Right atrium auricular region (tissue), 2 donors: ENCODE data around the gene FOXL3. TPM values are rescaled to one million over a fixed set of nuclear protein-coding genes. Genes with fewer than 3 reads are reported as not detected.

Source experiments
- DNase-seq: peaks from one replicate; pipeline ENCODE4 v3.0.0-alpha.2; 2019; ENCODE audit warnings: low spot score
- H3K27ac ChIP-seq, 2 donors: fragments of 200-600 bp; sonication (generic); 1 replicate in 1 of 2; 2 replicates in 1 of 2; pipeline ENCODE4 v1.5.1; 2016 to 2019
- H3K27me3 ChIP-seq, 2 donors: fragments of 200-600 bp; sonication (generic); one replicate each; pipeline versions ENCODE4 v1.5.1 to v1.6.0; 2017 to 2019
- H3K36me3 ChIP-seq: fragments of 200-600 bp; sonication (generic); one replicate; pipeline ENCODE4 v1.5.1; 2016
- H3K4me1 ChIP-seq, 2 donors: fragments of 200-600 bp; sonication (generic); one replicate each; pipeline versions ENCODE4 v1.5.1 to v1.6.0; 2017 to 2019
- H3K4me3 ChIP-seq, 2 donors: fragments of 200-600 bp; sonication (generic); 1 replicate in 1 of 2; 2 replicates in 1 of 2; pipeline ENCODE4 v1.5.1; 2017 to 2019; ENCODE audit warnings: mild to moderate bottlenecking in 1 of 2, moderate library complexity in 1 of 2
- H3K9me3 ChIP-seq, 2 donors: fragments of 200-600 bp; sonication (generic); one replicate each; pipeline ENCODE4 v1.5.1; 2019
- total RNA-seq, 2 donors: library from RNA; depleted of rRNA; stranded (reverse); fragments of >200 nt; gene quantifications; one replicate each; pipeline ENCODE4 v1.1.0, GENCODE V29; 2016
- TF ChIP-seq, protein P1 (sequence below), 2 donors: fragments of 200-600 bp; sonication (generic); IDR thresholded peaks; one replicate each; pipeline ENCODE4 v1.5.1; 2019; ENCODE audit warnings: antibody characterized with exemption in 2 of 2

The FOXL3 gene
- total RNA-seq, 2 donors from 2014 or later, result not detected

DNA sequence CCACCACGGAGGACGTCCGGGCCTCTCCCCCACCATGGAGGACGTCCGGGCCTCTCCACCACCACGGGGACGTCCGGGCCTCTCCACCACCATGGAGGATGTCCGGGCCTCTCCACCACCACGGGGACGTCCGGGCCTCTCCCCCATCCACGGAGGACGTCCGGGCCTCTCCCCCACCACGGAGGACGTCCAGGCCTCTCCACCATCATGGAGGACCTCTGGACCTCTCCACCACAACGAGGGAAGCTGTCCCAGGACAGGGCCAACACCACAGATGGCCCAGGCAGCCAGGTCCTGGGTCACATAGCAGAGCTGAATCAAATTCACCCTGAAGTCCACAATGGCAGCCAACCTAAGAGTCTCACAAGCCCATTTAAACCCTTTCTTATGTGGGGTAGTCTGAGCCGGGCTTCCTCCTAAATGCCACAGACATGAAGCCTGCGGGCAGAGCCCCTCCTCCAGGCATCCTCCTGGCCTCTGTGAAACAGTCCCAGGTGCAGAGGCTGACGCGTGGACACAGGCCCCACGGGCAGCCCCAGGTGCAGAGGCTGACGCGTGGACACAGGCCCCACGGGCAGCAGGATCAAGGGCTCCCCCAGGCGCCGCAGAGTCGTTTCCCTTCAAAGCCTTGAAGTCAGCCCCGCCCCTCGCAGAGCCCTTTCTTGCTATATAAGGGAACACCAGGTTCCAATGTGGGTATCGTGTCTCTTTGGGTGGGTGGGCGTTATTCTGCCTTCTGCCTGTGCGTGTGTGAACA, 47.0 kb downstream of the FOXL3 start:
- DNase-seq, result no peak
- H3K4me1 ChIP-seq, result peaks cover 0 to 33% of the 10 kb centered on the region in 2 donors
- TF ChIP-seq, protein P1, sequence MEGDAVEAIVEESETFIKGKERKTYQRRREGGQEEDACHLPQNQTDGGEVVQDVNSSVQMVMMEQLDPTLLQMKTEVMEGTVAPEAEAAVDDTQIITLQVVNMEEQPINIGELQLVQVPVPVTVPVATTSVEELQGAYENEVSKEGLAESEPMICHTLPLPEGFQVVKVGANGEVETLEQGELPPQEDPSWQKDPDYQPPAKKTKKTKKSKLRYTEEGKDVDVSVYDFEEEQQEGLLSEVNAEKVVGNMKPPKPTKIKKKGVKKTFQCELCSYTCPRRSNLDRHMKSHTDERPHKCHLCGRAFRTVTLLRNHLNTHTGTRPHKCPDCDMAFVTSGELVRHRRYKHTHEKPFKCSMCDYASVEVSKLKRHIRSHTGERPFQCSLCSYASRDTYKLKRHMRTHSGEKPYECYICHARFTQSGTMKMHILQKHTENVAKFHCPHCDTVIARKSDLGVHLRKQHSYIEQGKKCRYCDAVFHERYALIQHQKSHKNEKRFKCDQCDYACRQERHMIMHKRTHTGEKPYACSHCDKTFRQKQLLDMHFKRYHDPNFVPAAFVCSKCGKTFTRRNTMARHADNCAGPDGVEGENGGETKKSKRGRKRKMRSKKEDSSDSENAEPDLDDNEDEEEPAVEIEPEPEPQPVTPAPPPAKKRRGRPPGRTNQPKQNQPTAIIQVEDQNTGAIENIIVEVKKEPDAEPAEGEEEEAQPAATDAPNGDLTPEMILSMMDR (IDR thresholded peaks at IDR 0.05), result no peak
- no peaks in the 10 kb centered on the region for H3K27me3 ChIP-seq
- H3K36me3 ChIP-seq, result no peaks in the 10 kb centered on the region
- no peaks in the 10 kb centered on the region for H3K9me3 ChIP-seq
- H3K27ac ChIP-seq, result no peak overlapping the region
- no peak overlapping the region for H3K4me3 ChIP-seq

DNA sequence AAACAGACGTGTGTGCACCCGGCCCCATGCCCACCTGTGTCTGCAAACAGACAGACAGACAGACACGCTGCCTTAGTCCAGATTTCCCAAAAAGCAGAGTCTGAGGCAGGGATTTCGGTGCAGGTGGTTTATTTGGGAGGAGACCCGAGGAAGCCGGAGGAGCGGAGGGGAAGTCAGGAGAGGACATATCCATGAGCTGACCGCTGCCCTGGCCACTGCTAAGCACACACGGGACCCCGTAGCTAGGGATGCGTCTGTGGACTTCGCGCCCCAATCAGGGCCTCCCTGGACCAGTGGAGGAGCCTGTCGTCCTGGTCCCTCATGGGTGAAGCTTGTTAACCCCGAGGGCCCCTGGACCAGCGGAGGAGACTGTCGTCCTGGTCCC, 47.6 kb downstream of the FOXL3 start:
- no peak for DNase-seq

DNA sequence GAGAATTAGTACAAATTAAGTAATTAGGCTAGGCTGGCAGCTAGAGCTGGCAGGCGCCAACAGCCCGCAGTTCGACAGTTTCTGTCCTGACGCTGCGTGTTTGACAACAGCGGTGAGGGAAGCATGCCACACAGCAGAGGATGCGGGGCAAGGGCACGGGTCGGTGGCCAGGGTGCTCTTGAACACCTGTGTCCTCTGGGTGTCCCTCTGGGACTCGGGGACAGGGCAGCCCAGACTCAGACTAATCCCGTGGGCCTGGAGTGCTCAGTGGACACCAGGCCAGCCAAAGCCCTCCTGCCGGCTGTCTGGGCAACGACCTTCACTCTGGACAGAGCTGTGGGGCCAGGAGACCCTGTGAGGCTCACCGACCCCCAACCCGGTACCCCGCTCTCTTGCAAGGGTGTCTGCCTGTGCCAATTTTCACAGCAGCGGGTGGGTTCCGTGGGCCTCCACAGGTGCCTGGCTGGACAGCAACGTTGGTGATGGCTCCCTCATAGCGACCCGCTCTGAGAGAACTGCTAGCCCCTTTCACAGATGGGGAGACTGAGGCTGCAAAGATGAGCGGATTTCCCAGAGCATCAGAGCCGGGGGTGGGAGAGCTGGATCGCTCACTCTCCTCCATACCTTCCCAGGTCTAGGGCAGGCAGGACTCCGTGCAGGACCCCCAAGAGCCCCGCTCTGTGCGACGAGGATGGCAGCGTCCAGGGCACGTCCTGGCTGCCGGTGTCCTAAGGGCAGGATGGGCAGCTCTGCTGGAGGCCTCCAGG, 48.5 kb downstream of the FOXL3 start:
- H3K27me3 ChIP-seq, result no peaks in the 10 kb centered on the region
- H3K9me3 ChIP-seq, result no peaks in the 10 kb centered on the region
- TF ChIP-seq, protein P1 (IDR thresholded peaks at IDR 0.05), result no peak
- H3K4me1 ChIP-seq, result peaks cover 0 to 25% of the 10 kb centered on the region in 2 donors
- no peak overlapping the region for H3K27ac ChIP-seq
- no peaks in the 10 kb centered on the region for H3K36me3 ChIP-seq
- H3K4me3 ChIP-seq, result no peak overlapping the region
- no peak for DNase-seq

More for the DNA sequence above, 47.6 kb downstream of the FOXL3 start:
- TF ChIP-seq, protein P1 (IDR thresholded peaks at IDR 0.05), result no peak
- Histone ChIP-seq H3K4me3 (no peak overlapping the region), H3K9me3 (no peaks in the 10 kb centered on the region), H3K27me3 (no peaks in the 10 kb centered on the region), H3K27ac (no peak overlapping the region), H3K36me3 (no peaks in the 10 kb centered on the region), H3K4me1 (peaks cover 0 to 33% of the 10 kb centered on the region in 2 donors)

DNA sequence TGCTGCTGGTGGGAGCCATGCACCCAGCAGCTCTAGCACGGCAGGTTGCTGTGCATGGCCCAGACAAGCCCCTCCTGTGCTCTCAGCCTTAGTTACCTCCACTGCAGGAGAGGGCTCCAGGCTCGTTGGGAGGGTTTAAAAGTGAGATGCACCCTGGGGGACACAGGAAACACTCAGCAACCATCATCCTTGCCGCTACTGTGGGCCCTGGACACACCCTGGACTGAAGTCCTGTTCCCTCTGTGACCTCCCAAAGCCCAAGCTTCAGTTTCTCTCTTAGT, 49.0 kb downstream of the FOXL3 start:
- H3K27ac ChIP-seq, result no peak overlapping the region
- DNase-seq, result no peak
- H3K4me3 ChIP-seq, result no peak overlapping the region
- TF ChIP-seq, protein P1 (IDR thresholded peaks at IDR 0.05), result no peak
- no peaks in the 10 kb centered on the region for H3K27me3 ChIP-seq
- H3K4me1 ChIP-seq, result peaks cover 0 to 25% of the 10 kb centered on the region in 2 donors
- no peaks in the 10 kb centered on the region for H3K36me3 ChIP-seq
- no peaks in the 10 kb centered on the region for H3K9me3 ChIP-seq

DNA sequence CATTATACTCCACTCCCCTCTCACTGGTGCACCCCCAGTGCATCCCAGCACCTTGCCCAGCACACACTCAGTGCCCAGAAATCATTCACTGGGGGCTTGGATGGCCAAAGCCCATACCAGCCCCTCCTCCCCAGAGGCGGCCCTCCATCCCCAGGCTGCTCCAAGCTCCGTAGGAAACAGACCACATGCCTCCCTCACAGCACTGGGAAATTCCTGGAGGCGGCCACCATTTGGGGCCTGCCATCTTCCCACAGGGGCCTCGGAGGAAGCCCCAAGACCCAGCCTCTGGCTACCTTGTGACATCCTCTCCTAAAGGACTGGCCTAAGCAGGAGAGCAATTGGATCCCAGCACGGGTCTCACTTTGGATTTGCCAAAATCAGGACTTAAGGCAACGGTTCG, 49.7 kb downstream of the FOXL3 start:
- no peak for DNase-seq
- Histone ChIP-seq H3K36me3 (no peaks in the 10 kb centered on the region), H3K27me3 (no peaks in the 10 kb centered on the region), H3K4me1 (peaks cover 0 to 25% of the 10 kb centered on the region in 2 donors), H3K9me3 (no peaks in the 10 kb centered on the region), H3K27ac (no peak overlapping the region), H3K4me3 (no peak overlapping the region)
- TF ChIP-seq, protein P1 (IDR thresholded peaks at IDR 0.05), result no peak
